HG03025 (cell line): ENCODE measurements around the gene TMEM44.
"Not testable (repeated sequence)": the region's sequence is repeated elsewhere in the genome, so short reads cannot be mapped to it uniquely, and the experiment has no call there.

Experiments used
- ATAC-seq: cut with Tn5 transposase; IDR thresholded peaks from one replicate; pipeline ENCODE4 v1.9.1; 2021; ENCODE audit warnings: mild to moderate bottlenecking, moderate library complexity; ENCODE audit not compliant: unreplicated experiment, low FRiP score

The TMEM44 gene

DNA sequence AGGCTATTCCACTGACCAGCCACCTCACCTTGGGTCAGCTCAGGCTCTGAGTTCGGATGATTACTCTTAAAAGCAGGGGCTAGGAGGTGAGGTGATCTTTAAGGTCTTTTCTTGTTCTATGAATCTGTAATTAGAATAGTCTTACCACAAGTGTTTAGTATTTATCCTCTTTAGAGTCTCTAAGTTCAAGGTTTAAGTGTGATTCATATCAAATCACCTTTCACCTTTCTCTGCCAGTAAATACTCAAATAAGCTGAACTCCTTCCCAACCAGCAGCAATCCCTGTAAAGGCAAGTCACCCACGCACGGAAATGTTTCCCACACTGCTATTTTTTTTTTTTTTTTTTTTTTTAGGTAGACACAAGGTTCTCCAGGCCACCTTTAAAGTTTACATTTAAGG is 14.5 kb upstream of the TMEM44 start:
- ATAC-seq = no peak

- ATAC-seq = no peak
These were observed 9.6 kb upstream of the TMEM44 start for GRCh38 chr3:194642769-194643168.

- ATAC-seq = no peak
These were observed 7.6 kb upstream of the TMEM44 start for GRCh38 chr3:194640829-194641228.

- ATAC-seq = no peak
These were observed 5.9 kb upstream of the TMEM44 start for GRCh38 chr3:194638991-194639605.

- ATAC-seq = no peak
These were observed 4.6 kb upstream of the TMEM44 start for GRCh38 chr3:194637541-194638400.

GRCh38 chr3:194637066-194637465 is 3.8 kb upstream of the TMEM44 start:
- no peak for ATAC-seq

DNA sequence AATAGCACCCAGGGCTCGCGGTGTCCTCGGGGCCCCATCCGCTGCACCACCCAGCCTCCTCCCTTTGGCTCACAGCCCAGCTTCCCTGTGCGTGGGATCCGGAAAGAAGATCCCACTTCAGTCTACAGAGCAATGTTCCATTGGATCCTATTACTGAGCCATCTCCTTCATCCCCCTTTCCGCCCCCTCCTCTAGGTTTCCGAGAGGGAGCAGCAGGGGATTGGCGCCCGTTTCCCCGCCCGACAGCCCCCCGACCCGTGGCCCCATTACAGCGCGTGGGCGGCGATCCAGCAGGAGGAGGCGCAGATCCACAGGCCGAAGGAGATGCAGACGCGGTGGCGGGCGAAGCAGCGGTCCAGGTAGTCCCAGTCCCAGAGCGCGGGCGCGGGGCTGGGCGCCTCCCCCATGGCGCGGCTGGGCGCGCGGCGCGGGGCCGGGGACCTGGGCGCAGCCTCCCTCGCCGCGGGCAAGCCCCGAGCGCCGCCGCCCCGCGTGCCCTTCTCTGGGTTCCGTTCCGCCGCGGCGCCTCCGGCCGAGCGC is 340 bp downstream of the TMEM44 start:
- ATAC-seq = peak; percentile 48

DNA sequence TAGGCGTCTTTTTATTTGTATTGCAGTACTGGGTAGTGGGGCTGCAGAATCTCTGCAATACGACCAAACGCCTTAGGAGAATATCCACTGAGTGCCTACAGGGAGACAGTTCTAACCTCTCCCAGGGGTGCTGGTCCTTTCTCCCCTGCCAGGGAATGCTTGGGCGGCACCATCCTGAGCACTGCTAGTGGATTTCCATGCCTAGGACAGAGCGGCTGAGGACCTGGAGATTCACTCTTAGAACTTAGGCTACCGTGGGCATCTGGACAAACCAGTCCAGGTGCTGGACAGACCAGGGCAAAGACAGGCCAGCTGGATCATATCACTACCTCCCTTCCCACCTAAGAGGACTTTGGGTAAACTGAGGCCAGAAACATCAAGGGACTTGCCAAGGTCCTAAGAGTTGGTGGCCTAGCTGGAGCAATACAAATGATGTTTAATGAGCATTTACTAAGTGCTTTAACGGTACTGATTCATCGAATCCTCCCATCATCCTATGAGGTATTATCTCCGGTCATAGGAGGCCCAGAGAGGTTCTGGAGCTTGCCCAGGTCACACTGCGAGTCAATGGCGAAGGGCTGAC is 902 bp downstream of the TMEM44 start:
- ATAC-seq = no peak

- ATAC-seq = no peak
These were observed 1.5 kb downstream of the TMEM44 start for GRCh38 chr3:194631696-194632095.

- not testable (repeated sequence) for ATAC-seq
These were observed 2.5 kb downstream of the TMEM44 start for GRCh38 chr3:194630681-194631080.

GRCh38 chr3:194624956-194625355 is 8.3 kb downstream of the TMEM44 start:
- no peak for ATAC-seq

DNA sequence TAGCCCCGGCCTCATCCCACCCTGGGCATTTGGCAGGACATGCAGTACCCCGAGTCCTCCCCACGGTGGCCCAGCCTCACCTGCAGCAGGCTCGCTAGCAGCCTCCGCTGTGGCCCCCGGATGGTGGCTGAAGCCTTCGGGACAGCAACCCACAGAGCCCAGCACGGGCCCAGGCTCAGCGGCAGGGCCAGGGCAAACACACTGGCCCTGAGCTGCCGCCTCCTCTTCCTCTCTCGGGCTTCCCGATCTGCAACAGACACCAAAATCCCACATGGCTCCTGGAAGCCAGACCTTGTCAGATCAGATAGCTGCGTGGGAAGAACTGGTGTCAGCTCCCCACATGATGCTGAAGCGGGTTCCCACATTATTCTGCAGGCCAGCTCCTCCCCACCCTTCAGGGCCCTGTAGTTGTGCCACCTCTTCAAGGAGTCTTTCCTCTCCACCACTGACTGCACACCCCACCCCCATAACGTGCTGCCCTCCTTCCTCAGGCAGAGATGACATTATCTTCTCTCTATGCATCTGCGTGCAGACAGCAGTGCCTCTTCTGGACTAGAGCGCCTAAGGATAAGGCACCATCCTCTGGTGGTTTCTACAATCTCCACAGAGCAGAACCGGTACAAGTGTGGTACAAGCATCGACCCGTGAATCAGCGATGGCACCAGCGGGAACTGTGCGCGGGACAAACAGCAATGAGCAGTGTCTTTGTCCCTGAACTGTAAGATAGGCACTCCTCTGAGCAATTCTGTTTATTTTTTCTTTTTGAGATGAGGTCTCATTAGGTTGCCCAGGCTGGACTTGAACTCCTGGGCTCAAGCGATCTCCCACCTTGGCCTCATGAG is 9.5 kb downstream of the TMEM44 start:
- no peak for ATAC-seq

DNA sequence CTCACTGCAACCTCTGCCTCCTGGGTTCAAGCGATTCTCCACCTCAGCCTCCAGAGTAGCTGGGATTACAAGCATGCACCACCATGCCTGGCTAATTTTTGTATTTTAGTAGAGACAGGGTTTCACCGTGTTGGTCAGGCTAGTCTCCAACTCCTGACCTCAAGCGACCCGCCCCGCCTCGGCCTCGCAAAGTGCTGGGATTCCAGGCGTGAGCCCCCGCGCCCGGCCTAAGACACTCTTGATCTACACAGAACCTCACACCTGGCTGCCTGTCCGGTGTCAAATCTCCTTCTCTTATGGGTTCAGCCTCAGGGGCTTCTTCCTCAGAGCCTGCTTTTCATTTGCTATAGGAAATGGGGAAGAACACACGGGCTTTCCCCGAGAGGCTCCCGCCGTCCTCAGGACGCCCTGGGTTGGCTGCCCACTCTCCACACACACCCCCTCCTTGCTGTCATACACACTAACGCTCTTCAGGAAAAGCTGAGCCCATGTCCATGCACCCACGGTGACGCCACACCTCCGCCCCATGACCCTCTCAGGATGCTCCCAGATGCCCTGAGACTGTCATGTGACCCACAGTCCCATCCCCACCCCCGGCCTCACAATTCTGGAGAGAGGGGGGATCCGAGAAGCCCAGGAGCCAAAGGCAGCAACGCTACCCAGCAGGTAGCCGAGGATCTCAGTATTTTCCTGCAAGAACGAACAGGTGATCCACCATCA is 10.4 kb downstream of the TMEM44 start:
- ATAC-seq = no peak

GRCh38 chr3:194621947-194622346 is 11.3 kb downstream of the TMEM44 start:
- ATAC-seq = no peak

- ATAC-seq = no peak
These were observed 13.0 kb downstream of the TMEM44 start for GRCh38 chr3:194620196-194620595.

DNA sequence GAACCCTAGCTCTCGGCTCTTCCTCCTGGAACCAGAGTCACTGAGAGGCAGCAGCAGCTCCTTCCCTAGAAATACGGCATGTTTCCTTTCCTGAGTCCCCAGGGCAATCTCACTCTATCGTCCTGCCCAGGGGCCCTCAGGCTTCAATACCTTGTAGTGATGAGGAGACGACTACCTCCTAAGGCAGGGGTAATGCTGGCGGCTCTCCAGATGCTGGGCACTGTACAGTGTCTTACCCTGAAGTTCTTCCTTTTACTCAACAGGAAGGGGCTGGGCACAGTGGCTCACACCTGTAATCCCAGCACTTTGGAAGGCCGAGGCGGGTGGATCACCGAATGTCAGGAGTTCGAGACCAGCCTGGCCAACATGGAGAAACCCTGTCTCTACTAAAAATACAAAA is 13.5 kb downstream of the TMEM44 start:
- no peak for ATAC-seq

DNA sequence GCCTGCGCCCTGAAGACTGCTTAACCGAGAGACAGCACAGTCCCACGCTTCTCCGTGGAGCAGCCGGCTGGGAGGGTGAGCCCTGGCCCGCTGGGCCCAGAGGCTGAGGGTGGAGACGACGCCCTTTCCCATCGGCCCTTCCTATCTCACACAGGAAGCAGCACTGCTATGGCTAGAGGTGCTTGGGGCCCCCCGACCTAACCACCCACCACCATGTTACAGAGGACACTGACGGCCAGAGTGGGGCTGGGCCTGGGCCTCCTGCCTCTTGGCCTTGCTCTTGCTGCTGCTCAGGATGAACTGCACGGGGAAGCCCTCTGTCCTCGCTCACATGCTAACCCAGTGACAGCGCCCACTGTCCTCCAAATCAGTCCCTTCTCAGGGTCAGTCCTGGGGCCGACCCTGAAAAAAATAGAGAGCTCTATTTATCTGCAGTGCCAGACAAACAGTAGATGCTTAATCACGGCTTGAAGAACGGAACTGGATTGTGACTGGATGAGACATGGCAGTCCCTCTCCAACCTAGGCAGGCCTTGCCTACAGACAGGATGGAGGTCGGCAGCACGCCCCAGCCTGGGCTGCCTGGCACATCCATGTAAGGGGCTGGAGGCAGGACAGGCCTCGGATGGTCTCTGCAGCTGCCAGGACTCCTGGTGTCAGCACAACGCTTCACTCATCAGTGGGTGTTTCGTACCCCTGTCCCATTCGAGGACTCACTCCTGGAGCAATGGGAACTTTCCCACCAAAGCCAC is 14.2 kb downstream of the TMEM44 start:
- no peak for ATAC-seq

DNA sequence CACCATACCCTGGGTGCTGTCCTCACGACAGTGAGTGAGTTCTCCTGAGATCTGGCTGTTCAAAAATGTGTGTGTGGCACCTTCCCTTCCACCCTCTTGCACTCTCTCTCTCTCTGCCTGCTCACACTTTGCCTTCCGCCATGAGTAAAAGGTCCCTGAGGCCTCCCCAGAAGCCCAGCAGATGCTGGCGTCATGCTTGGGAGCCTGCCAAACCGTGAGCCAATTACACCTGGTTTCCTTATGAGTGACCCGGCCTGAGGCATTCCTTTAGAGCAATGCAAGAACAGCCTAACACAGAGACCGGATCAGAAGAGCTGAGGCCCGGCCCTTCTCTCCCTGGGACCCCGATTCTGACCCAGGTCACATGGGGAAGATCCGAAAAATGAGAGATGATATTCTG is 15.4 kb downstream of the TMEM44 start:
- ATAC-seq = no peak

- no peak for ATAC-seq
These were observed 16.0 kb downstream of the TMEM44 start for GRCh38 chr3:194617143-194617671.
